GM10248 (cell line): ENCODE data around the gene CYP4F8.
"Not testable (repeated sequence)": the region's sequence is repeated elsewhere in the genome, so short reads cannot be mapped to it uniquely, and the experiment has no call there.

ENCODE experiments used
- CTCF ChIA-PET: fragments of 300-600 bp; sonication (Branson Sonifier 250); formaldehyde crosslinking; extraction: SDS; loops from one replicate; lab custom pipeline; 2021; ENCODE audit warnings: antibody characterized with exemption; lab: Yijun Ruan, JAX
- POLR2A ChIA-PET: fragments of 350-650 bp; sonication (Branson Sonifier 250); formaldehyde crosslinking; extraction: SDS; loops from one replicate; lab custom pipeline; 2020; ENCODE audit warnings: antibody characterized with exemption; lab: Yijun Ruan, JAX
- DNase-seq: peaks from one replicate; pipeline ENCODE4 v3.0.0; 2012; ENCODE audit errors: extremely low spot score
- CTCF ChIP-seq: IDR thresholded peaks from 2 replicates; pipeline ENCODE4 v1.5.1; 2012; ENCODE audit warnings: mild to moderate bottlenecking, low read depth; ENCODE audit errors: extremely low read depth, missing control alignments, control extremely low read depth

The CYP4F8 gene

GRCh38 chr19:15595069-15595468 is 19.9 kb upstream of the CYP4F8 start:
- DNase-seq: no peak
- ChIA-PET POLR2A (no interaction called here), CTCF (interaction anchor here (1.4 kb wide), 1 partner anchor 13 kb away, joined by 4 read pairs; no protein-coding TSS in a partner anchor)
- no peak for TF ChIP-seq CTCF

- CTCF ChIA-PET: interaction anchor here (1.1 to 1.6 kb wide), 2 partner anchors 12 to 21 kb away, joined by 4 read pairs; no protein-coding TSS in a partner anchor
- POLR2A ChIA-PET: not testable (repeated sequence)
These were observed 6.8 kb upstream of the CYP4F8 start for GRCh38 chr19:15607978-15608925.

GRCh38 chr19:15609261-15609660 is 5.8 kb upstream of the CYP4F8 start:
- ChIA-PET CTCF (no interaction called here), POLR2A (no interaction called here)
- TF ChIP-seq CTCF: no peak

More at GRCh38 chr19:15607978-15608925, 6.8 kb upstream of the CYP4F8 start:
- not testable (repeated sequence) for DNase-seq

GRCh38 chr19:15612342-15612741 is 2.7 kb upstream of the CYP4F8 start:
- DNase-seq: no peak
- no peak for TF ChIP-seq CTCF
- ChIA-PET CTCF (no interaction called here), POLR2A (no interaction called here)

More at GRCh38 chr19:15609261-15609660, 5.8 kb upstream of the CYP4F8 start:
- no peak for DNase-seq

GRCh38 chr19:15613338-15613737 is 1.7 kb upstream of the CYP4F8 start:
- no peak for DNase-seq
- POLR2A ChIA-PET: no interaction called here
- TF ChIP-seq CTCF: no peak
- CTCF ChIA-PET: no interaction called here

- CTCF ChIA-PET: no interaction called here
- POLR2A ChIA-PET: no interaction called here
- TF ChIP-seq CTCF: no peak
- DNase-seq: no peak
These were observed 508 bp downstream of the CYP4F8 start for GRCh38 chr19:15615526-15615925.

GRCh38 chr19:15616183-15616582 is 1.2 kb downstream of the CYP4F8 start:
- TF ChIP-seq CTCF: no peak
- ChIA-PET POLR2A (no interaction called here), CTCF (no interaction called here)
- no peak for DNase-seq
